ENCODE measurements around the gene ADPRH. TPM values are rescaled to one million over a fixed set of nuclear protein-coding genes. Genes with fewer than 3 reads are reported as not detected.

The ADPRH gene
- total RNA-seq, 1 experiment from 2014 or later: 3.6 TPM

GRCh38 chr3:119597548-119598288, 18.4 kb downstream of the ADPRH start, which contains the start of gene PLA1A:
TSS of gene PLA1A (plus strand) at chr3:119597885. CDS start at chr3:119597914, 29 bp downstream.
- ATAC-seq (no peak), DNase-seq (ENCODE audit: low spot score) (no peak)
- Mint-ChIP-seq H3K9me3 (no peaks in the 10 kb centered on the region), H3K4me1 (peaks cover 7% of the 10 kb centered on the region), H3K4me3 (no peak within 1 kb of the TSS), H3K36me3 (no peaks in the 10 kb centered on the region), H3K27me3 (ENCODE audit: low read depth) (no peaks in the 10 kb centered on the region; the same call in 1 of the 2 replicates), H3K27ac (no peak within 1 kb of the TSS)
- ChIA-PET CTCF (no interaction called here), POLR2A (no interaction called here)
- TF ChIP-seq ZBTB21 (CRISPR knock-in tag; IDR thresholded peaks at IDR 0.05; ENCODE audit: borderline replicate concordance) (no peak), USF2 (CRISPR knock-in tag; IDR thresholded peaks at IDR 0.05) (no peak), NFE2L1 (CRISPR knock-in tag; IDR thresholded peaks at IDR 0.05) (no peak), TEAD1 (CRISPR knock-in tag; IDR thresholded peaks at IDR 0.05) (no peak), ZNF425 (CRISPR knock-in tag; conservative IDR thresholded peaks at IDR 0.05) (no peak), NFYB (CRISPR knock-in tag; conservative IDR thresholded peaks at IDR 0.05; ENCODE audit: low read depth) (no peak), ATF1 (CRISPR knock-in tag; IDR thresholded peaks at IDR 0.05) (no peak), IRF2 (CRISPR knock-in tag; IDR thresholded peaks at IDR 0.05; ENCODE audit: borderline replicate concordance, low read depth) (no peak), SMAD3 (CRISPR knock-in tag; IDR thresholded peaks at IDR 0.05; ENCODE audit: borderline replicate concordance) (no peak), MYBL2 (CRISPR knock-in tag; IDR thresholded peaks at IDR 0.05) (no peak), NR1H2 (CRISPR knock-in tag; IDR thresholded peaks at IDR 0.05) (no peak), E2F5 (CRISPR knock-in tag; IDR thresholded peaks at IDR 0.05) (no peak), ZNF532 (CRISPR knock-in tag; IDR thresholded peaks at IDR 0.05; ENCODE audit: borderline replicate concordance) (no peak), ZNF138 (CRISPR knock-in tag; conservative IDR thresholded peaks at IDR 0.05) (no peak), ARID4B (CRISPR knock-in tag; IDR thresholded peaks at IDR 0.05; ENCODE audit: borderline replicate concordance) (no peak), ZNF263 (CRISPR knock-in tag; IDR thresholded peaks at IDR 0.05; ENCODE audit: low read depth) (no peak), USF1 (CRISPR knock-in tag; IDR thresholded peaks at IDR 0.05) (no peak), ZNF423 (CRISPR knock-in tag; IDR thresholded peaks at IDR 0.05) (no peak), TEAD4 (CRISPR knock-in tag; IDR thresholded peaks at IDR 0.05) (no peak), ESRRA (CRISPR knock-in tag; IDR thresholded peaks at IDR 0.05; ENCODE audit: borderline replicate concordance) (no peak)
